C4-2B (cell line): Measurements from ENCODE around the gene KANK3.
"Not testable (repeated sequence)": the region's sequence is repeated elsewhere in the genome, so short reads cannot be mapped to it uniquely, and the experiment has no call there.

Experiments
- ZFX ChIP-seq: fragments of 450-650 bp; IDR thresholded peaks from 2 replicates; pipeline ENCODE4 v1.6.1; 2017
- TF ChIP-seq, protein P1 (sequence below): fragments of 450-650 bp; conservative IDR thresholded peaks from 2 replicates; pipeline ENCODE4 v1.5.1; 2017; ENCODE audit warnings: mild to moderate bottlenecking

DNA sequence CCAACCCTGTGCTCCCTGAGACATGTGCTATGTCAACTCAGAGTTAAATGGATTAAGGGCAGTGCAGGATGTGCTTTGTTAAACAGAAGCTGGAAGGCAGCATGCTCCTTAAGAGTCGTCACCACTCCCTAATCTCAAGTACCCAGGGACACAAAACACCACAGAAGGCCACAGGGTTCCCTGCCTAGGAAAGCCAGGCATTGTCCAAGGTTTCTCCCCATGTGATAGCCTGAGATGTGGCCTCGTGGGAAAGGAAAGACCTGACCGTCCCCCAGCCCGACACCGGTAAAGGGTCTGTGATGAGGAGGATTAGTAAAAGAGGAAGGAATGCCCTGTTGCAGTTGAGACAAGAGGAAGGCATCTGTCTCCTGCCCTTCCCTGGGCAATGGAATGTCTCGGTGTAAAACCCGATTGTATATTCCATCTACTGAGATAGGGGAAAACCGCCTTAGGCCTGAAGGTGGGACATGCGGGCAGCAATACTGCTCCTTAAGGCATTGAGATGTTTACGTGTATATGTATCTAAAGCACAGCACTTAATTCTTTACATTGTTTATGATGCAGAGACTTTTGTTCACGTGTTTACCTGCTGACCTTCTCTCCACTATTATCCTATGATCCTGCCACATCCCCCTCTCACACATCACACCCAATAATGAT lies 28.0 kb downstream of the KANK3 start:
- TF ChIP-seq, protein P1, sequence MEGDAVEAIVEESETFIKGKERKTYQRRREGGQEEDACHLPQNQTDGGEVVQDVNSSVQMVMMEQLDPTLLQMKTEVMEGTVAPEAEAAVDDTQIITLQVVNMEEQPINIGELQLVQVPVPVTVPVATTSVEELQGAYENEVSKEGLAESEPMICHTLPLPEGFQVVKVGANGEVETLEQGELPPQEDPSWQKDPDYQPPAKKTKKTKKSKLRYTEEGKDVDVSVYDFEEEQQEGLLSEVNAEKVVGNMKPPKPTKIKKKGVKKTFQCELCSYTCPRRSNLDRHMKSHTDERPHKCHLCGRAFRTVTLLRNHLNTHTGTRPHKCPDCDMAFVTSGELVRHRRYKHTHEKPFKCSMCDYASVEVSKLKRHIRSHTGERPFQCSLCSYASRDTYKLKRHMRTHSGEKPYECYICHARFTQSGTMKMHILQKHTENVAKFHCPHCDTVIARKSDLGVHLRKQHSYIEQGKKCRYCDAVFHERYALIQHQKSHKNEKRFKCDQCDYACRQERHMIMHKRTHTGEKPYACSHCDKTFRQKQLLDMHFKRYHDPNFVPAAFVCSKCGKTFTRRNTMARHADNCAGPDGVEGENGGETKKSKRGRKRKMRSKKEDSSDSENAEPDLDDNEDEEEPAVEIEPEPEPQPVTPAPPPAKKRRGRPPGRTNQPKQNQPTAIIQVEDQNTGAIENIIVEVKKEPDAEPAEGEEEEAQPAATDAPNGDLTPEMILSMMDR, result not testable (repeated sequence)
- TF ChIP-seq ZFX, result not testable (repeated sequence)
